Left renal pelvis (tissue), 4 donors: Measurements from ENCODE around the gene DRAXIN. TPM values are rescaled to one million over a fixed set of nuclear protein-coding genes. Genes with fewer than 3 reads are reported as not detected.

ENCODE experiments used
- DNase-seq, 4 donors: peaks; one replicate each; pipeline ENCODE4 v3.0.0-alpha.2; 2013; ENCODE audit warnings: low read depth in 4 of 4, low spot score in 3 of 4
- polyA plus RNA-seq, 4 donors: library from polyadenylated mRNA; unstranded; fragments of 120-200 nt; gene quantifications; one replicate each; pipeline ENCODE4 v1.2.1, GENCODE V29; 2013; ENCODE audit not compliant: insufficient read length in 4 of 4

DRAXIN gene
- polyA plus RNA-seq, 4 donors: 0.46 to 1.2 (median 0.95) TPM

GRCh38 chr1:11753555-11754208 is 62.2 kb downstream of the DRAXIN start:
- no peak for DNase-seq

GRCh38 chr1:11757047-11757446 is 65.5 kb downstream of the DRAXIN start:
- DNase-seq: no peak

- no peak for DNase-seq
Measured at GRCh38 chr1:11759791-11760190, 68.3 kb downstream of the DRAXIN start.

- no peak for DNase-seq
Measured at GRCh38 chr1:11761285-11761684, 69.8 kb downstream of the DRAXIN start.

GRCh38 chr1:11761988-11762406 is 70.5 kb downstream of the DRAXIN start, which contains the start of gene C1orf167:
TSS of gene C1orf167 (plus strand) at chr1:11762193. CDS start at chr1:11764401, 2,208 bp downstream.
- no peak for DNase-seq

GRCh38 chr1:11764115-11764514 is 72.6 kb downstream of the DRAXIN start:
- no peak for DNase-seq

- no peak for DNase-seq
Measured at GRCh38 chr1:11764519-11764918, 73.0 kb downstream of the DRAXIN start.

GRCh38 chr1:11765661-11766428 is 74.3 kb downstream of the DRAXIN start:
- DNase-seq: no peak

- DNase-seq: no peak
Measured at GRCh38 chr1:11766429-11766776, 74.9 kb downstream of the DRAXIN start.

GRCh38 chr1:11767922-11768704 is 76.6 kb downstream of the DRAXIN start:
- no peak for DNase-seq

- no peak for DNase-seq
Measured at GRCh38 chr1:11768821-11769220, 77.3 kb downstream of the DRAXIN start.

GRCh38 chr1:11769274-11769673 is 77.8 kb downstream of the DRAXIN start:
- no peak for DNase-seq

GRCh38 chr1:11770011-11770410 is 78.5 kb downstream of the DRAXIN start:
- DNase-seq: no peak

- no peak for DNase-seq
Measured at GRCh38 chr1:11771481-11772043, 80.1 kb downstream of the DRAXIN start.

- DNase-seq: no peak
Measured at GRCh38 chr1:11772458-11772857, 80.9 kb downstream of the DRAXIN start.

- no peak for DNase-seq
Measured at GRCh38 chr1:11774753-11775152, 83.2 kb downstream of the DRAXIN start.

Other genes with a start within 250 kb of the DRAXIN start
- 1 to 10 TPM in 3 of 4 donors, under 1 TPM in 1; 0.81 to 2.1 (median 1.4) TPM for gene DISP3, start 212.6 kb upstream of the DRAXIN start, polyA plus RNA-seq
- 1 to 10 TPM in 2 of 4 donors, under 1 TPM in 2; 0.30 to 1.8 (median 1.1) TPM for gene FBXO2, start 37.3 kb upstream of the DRAXIN start, polyA plus RNA-seq
- 10 to 100 TPM in 3 of 4 donors, 1 to 10 TPM in 1; 6.0 to 21.1 (median 14.8) TPM for gene FBXO44, start 36.8 kb upstream of the DRAXIN start, polyA plus RNA-seq
- gene FBXO6, start 27.5 kb upstream of the DRAXIN start, polyA plus RNA-seq: 1 to 10 TPM; 2.7 to 5.1 (median 4.5) TPM
- 10 to 100 TPM; 26.4 to 46.8 (median 39.7) TPM for gene MAD2L2, start 10.6 kb upstream of the DRAXIN start, polyA plus RNA-seq
- gene AGTRAP, start 44.4 kb downstream of the DRAXIN start, polyA plus RNA-seq: 10 to 100 TPM; 19.1 to 49.3 (median 38.9) TPM
- gene C1orf167, start 70.5 kb downstream of the DRAXIN start, polyA plus RNA-seq: under 1 TPM in 2 of 4 donors, not detected in 2; 0.10 to 0.15 TPM
- gene MTHFR, start 114.3 kb downstream of the DRAXIN start, polyA plus RNA-seq: 10 to 100 TPM; 15.2 to 20.6 (median 18.9) TPM
- 10 to 100 TPM; 13.8 to 28.3 (median 18.6) TPM for gene CLCN6, start 114.5 kb downstream of the DRAXIN start, polyA plus RNA-seq
- under 1 TPM in 3 of 4 donors, not detected in 1; 0.56 to 0.73 (median 0.59) TPM for gene NPPA, start 156.1 kb downstream of the DRAXIN start, polyA plus RNA-seq
- under 1 TPM in 1 of 4 donors, not detected in 3; 0.37 TPM for gene NPPB, start 167.2 kb downstream of the DRAXIN start, polyA plus RNA-seq
- gene KIAA2013, start 234.7 kb downstream of the DRAXIN start, polyA plus RNA-seq: 10 to 100 TPM; 29.4 to 46.9 (median 39.4) TPM
- 100 to 1,000 TPM in 3 of 4 donors, 10 to 100 TPM in 1; 90.3 to 179 (median 107) TPM for gene PLOD1, start 243.0 kb downstream of the DRAXIN start, polyA plus RNA-seq